ENCODE results near the gene SPEN.
"Not testable (repeated sequence)": the region's sequence is repeated elsewhere in the genome, so short reads cannot be mapped to it uniquely, and the experiment has no call there.

The SPEN gene

GRCh38 chr1:15835205-15835740, 12.2 kb upstream of the SPEN start:
- no peak for DNase-seq

GRCh38 chr1:15835741-15836510, 11.6 kb upstream of the SPEN start:
- peak; percentile 100 for DNase-seq

- DNase-seq: not testable (repeated sequence)
Measured at GRCh38 chr1:15836511-15836771, 11.1 kb upstream of the SPEN start.

- peak; percentile 96 for DNase-seq
Measured at GRCh38 chr1:15836772-15837669, 10.5 kb upstream of the SPEN start.

- no peak for DNase-seq
Measured at GRCh38 chr1:15837931-15838330, 9.6 kb upstream of the SPEN start.

GRCh38 chr1:15838721-15839120, 8.8 kb upstream of the SPEN start:
- DNase-seq: no peak

- DNase-seq: no peak
Measured at GRCh38 chr1:15843826-15844572, 3.5 kb upstream of the SPEN start.

- DNase-seq: not testable (repeated sequence)
Measured at GRCh38 chr1:15846056-15846455, 1.5 kb upstream of the SPEN start.

- no peak for DNase-seq
Measured at GRCh38 chr1:15847893-15848142, 311 bp downstream of the SPEN start.

- peak; percentile 62 for DNase-seq
Measured at GRCh38 chr1:15848143-15848928, 829 bp downstream of the SPEN start.

GRCh38 chr1:15848929-15849774, 1.6 kb downstream of the SPEN start:
- peak; percentile 81 for DNase-seq

- peak; percentile 75 for DNase-seq
Measured at GRCh38 chr1:15849775-15850324, 2.3 kb downstream of the SPEN start.

GRCh38 chr1:15850471-15851001, 3.0 kb downstream of the SPEN start:
- no peak for DNase-seq

GRCh38 chr1:15851210-15852035, 3.9 kb downstream of the SPEN start:
- DNase-seq: no peak

- DNase-seq: peak; percentile 57
Measured at GRCh38 chr1:15852036-15852827, 4.7 kb downstream of the SPEN start.

- DNase-seq: no peak
Measured at GRCh38 chr1:15852828-15853302, 5.4 kb downstream of the SPEN start.

GRCh38 chr1:15856888-15857287, 9.4 kb downstream of the SPEN start:
- DNase-seq: no peak

- no peak for DNase-seq
Measured at GRCh38 chr1:15858069-15858670, 10.7 kb downstream of the SPEN start.
